H9 (cell line): Measurements from ENCODE around the gene SRP68. TPM values are rescaled to one million over a fixed set of nuclear protein-coding genes. Genes with fewer than 3 reads are reported as not detected.

Experiments
- DNase-seq: peaks from one replicate; pipeline ENCODE4 v3.0.0-alpha.2; 2017
- H2AFZ ChIP-seq: one replicate; pipeline ENCODE4 v1.6.1; 2013; ENCODE audit warnings: mild to moderate bottlenecking, low read length, control low read depth, moderate library complexity
- H2AK5ac ChIP-seq: 2 replicates; pipeline ENCODE4 v1.6.1; 2013; ENCODE audit warnings: low read length, control low read depth, mixed read lengths; ENCODE audit not compliant: insufficient read length
- H2BK120ac ChIP-seq: one replicate; pipeline ENCODE4 v1.6.1; 2013; ENCODE audit warnings: low read depth, mild to moderate bottlenecking, low read length, control low read depth, inconsistent platforms; ENCODE audit not compliant: poor library complexity, severe bottlenecking
- H2BK12ac ChIP-seq: 2 replicates; pipeline ENCODE4 v1.6.1; 2013; ENCODE audit warnings: low read length, control low read depth, mixed read lengths, low read depth; ENCODE audit not compliant: insufficient read length
- H2BK15ac ChIP-seq: 2 replicates; pipeline ENCODE4 v1.6.1; 2013; ENCODE audit warnings: low read depth, low read length, control low read depth
- H2BK20ac ChIP-seq: one replicate; pipeline ENCODE4 v1.6.1; 2013; ENCODE audit warnings: low read depth, mild to moderate bottlenecking, low read length, control low read depth, inconsistent platforms; ENCODE audit not compliant: poor library complexity, severe bottlenecking
- H2BK5ac ChIP-seq: 2 replicates; pipeline ENCODE4 v1.6.1; 2013; ENCODE audit warnings: low read length, control low read depth, mixed read lengths; ENCODE audit not compliant: insufficient read length
- H3K14ac ChIP-seq: 2 replicates; pipeline ENCODE4 v1.6.1; 2013; ENCODE audit warnings: low read length, control low read depth; ENCODE audit not compliant: insufficient read depth
- H3K18ac ChIP-seq: 2 replicates; pipeline ENCODE4 v1.6.1; 2013; ENCODE audit warnings: low read depth, mild to moderate bottlenecking, mixed read lengths, low read length, control low read depth; ENCODE audit not compliant: insufficient read length
- H3K23ac ChIP-seq: 2 replicates; pipeline ENCODE4 v1.6.1; 2013; ENCODE audit warnings: low read length, control low read depth, mixed read lengths, low read depth; ENCODE audit not compliant: insufficient read length
- H3K23me2 ChIP-seq: 2 replicates; pipeline ENCODE4 v1.6.1; 2013; ENCODE audit warnings: low read depth, mild to moderate bottlenecking, mixed read lengths, low read length, control low read depth; ENCODE audit not compliant: insufficient read length, poor library complexity, severe bottlenecking
- H3K27ac ChIP-seq: 2 replicates; pipeline ENCODE4 v1.5.1; 2013; ENCODE audit warnings: low read length, control low read depth, mixed read lengths, low read depth; ENCODE audit not compliant: insufficient read length
- H3K27me3 ChIP-seq: 2 replicates; pipeline ENCODE4 v1.6.1; 2013; ENCODE audit warnings: low read length, control low read depth, inconsistent platforms; ENCODE audit not compliant: insufficient read depth
- H3K4ac ChIP-seq: 2 replicates; pipeline ENCODE4 v1.6.1; 2013; ENCODE audit warnings: low read depth, mild to moderate bottlenecking, control low read depth, inconsistent platforms, low read length, moderate library complexity
- H3K4me1 ChIP-seq: 2 replicates; pipeline ENCODE4 v1.6.1; 2013; ENCODE audit warnings: low read length, control low read depth, inconsistent platforms; ENCODE audit not compliant: insufficient read depth
- H3K4me2 ChIP-seq: 2 replicates; pipeline ENCODE4 v1.6.1; 2013; ENCODE audit warnings: low read length, control low read depth, mixed read lengths; ENCODE audit not compliant: insufficient read length, insufficient read depth
- H3K56ac ChIP-seq: 2 replicates; pipeline ENCODE4 v1.6.1; 2013; ENCODE audit warnings: low read depth, mild to moderate bottlenecking, mixed read lengths, low read length, control low read depth; ENCODE audit not compliant: insufficient read length
- H3K79me1 ChIP-seq: 2 replicates; pipeline ENCODE4 v1.6.1; 2013; ENCODE audit warnings: low read depth, mild to moderate bottlenecking, moderate library complexity, low read length, control low read depth, inconsistent platforms; ENCODE audit not compliant: insufficient read depth, poor library complexity, severe bottlenecking
- H3K79me2 ChIP-seq: 2 replicates; pipeline ENCODE4 v1.6.1; 2013; ENCODE audit warnings: low read length, control low read depth, inconsistent platforms; ENCODE audit not compliant: insufficient read depth
- H3K9ac ChIP-seq: 2 replicates; pipeline ENCODE4 v1.6.1; 2013; ENCODE audit warnings: low read length, control low read depth, mixed read lengths; ENCODE audit not compliant: insufficient read length; ENCODE audit errors: extremely low read depth
- H3K9me3 ChIP-seq: one replicate; pipeline ENCODE4 v1.6.1; 2013; ENCODE audit warnings: low read depth, low read length, inconsistent platforms; ENCODE audit not compliant: control insufficient read depth
- H3T11ph ChIP-seq: one replicate; pipeline ENCODE4 v1.6.1; 2013; ENCODE audit warnings: mild to moderate bottlenecking, low read length, control low read depth, inconsistent platforms
- H4K20me1 ChIP-seq: one replicate; pipeline ENCODE4 v1.6.1; 2013; ENCODE audit not compliant: control insufficient read depth, insufficient read length, insufficient read depth
- H4K5ac ChIP-seq: 2 replicates; pipeline ENCODE4 v1.6.1; 2013; ENCODE audit warnings: low read depth, mild to moderate bottlenecking, mixed read lengths, low read length, control low read depth; ENCODE audit not compliant: insufficient read length
- H4K8ac ChIP-seq: replicated peaks from 2 replicates; pipeline ENCODE4 v1.6.1; 2013; ENCODE audit warnings: low read length, control low read depth, mixed read lengths, low read depth; ENCODE audit not compliant: insufficient read length
- H4K91ac ChIP-seq: 2 replicates; pipeline ENCODE4 v1.6.1; 2013; ENCODE audit warnings: low read depth, mild to moderate bottlenecking, moderate library complexity, mixed read lengths, low read length, control low read depth; ENCODE audit not compliant: insufficient read length
- H3K27ac Mint-ChIP-seq, 3 experiments: 2 replicates in 2 of 3; 3 replicates in 1 of 3; pipeline ENCODE4 v1.8.0; 2020 to 2021; ENCODE audit warnings: mixed read lengths in 3 of 3, mild to moderate bottlenecking in 1 of 3, moderate library complexity in 1 of 3
- H3K27me3 Mint-ChIP-seq: 2 replicates; pipeline ENCODE4 v1.8.0; 2021; ENCODE audit warnings: low read depth, mild to moderate bottlenecking, moderate library complexity, mixed read lengths
- H3K36me3 Mint-ChIP-seq, 3 experiments: 2 replicates in 2 of 3; 3 replicates in 1 of 3; pipeline ENCODE4 v1.8.0; 2020 to 2021; ENCODE audit warnings: low read depth in 3 of 3, mixed read lengths in 3 of 3; ENCODE audit not compliant: insufficient read depth in 1 of 3
- H3K4me1 Mint-ChIP-seq, 2 experiments: 2 replicates each; pipeline ENCODE4 v1.8.0; 2020; ENCODE audit warnings: mixed read lengths in 2 of 2
- H3K4me3 Mint-ChIP-seq, 2 experiments: 2 replicates in 1 of 2; 3 replicates in 1 of 2; pipeline ENCODE4 v1.8.0; 2020 to 2021; ENCODE audit warnings: mild to moderate bottlenecking in 2 of 2, mixed read lengths in 2 of 2, moderate library complexity in 1 of 2
- H3K9me3 Mint-ChIP-seq, 2 experiments: 2 replicates in 1 of 2; 3 replicates in 1 of 2; pipeline ENCODE4 v1.8.0; 2020; ENCODE audit warnings: mild to moderate bottlenecking in 2 of 2, mixed read lengths in 2 of 2, moderate library complexity in 1 of 2
- CTCF ChIP-seq: fragments of 200-600 bp; sonication (generic); conservative IDR thresholded peaks from 3 replicates; pipeline ENCODE4 v1.8.0; 2021; ENCODE audit warnings: antibody characterized with exemption, mild to moderate bottlenecking
- WGBS: extraction: QIAGEN DNeasy Blood & Tissue Kit; methylation state at CpG from one replicate; pipeline ENCODE4 v1.1.7; 2013; ENCODE audit warnings: missing lambda C conversion rate, low lambda C conversion rate, mixed read lengths; ENCODE audit not compliant: insufficient read length; ENCODE audit errors: extremely low coverage; 5-methylcytosine and 5-hydroxymethylcytosine counted together
- total RNA-seq: library from RNA; stranded (reverse); gene quantifications from 2 replicates; pipeline ENCODE4 v1.2.1, GENCODE V29; 2021

The SRP68 gene
- total RNA-seq, 1 experiment from 2014 or later: 86.1 TPM

GRCh38 chr17:76077584-76078110, 5.3 kb upstream of the SRP68 start:
- Histone ChIP-seq H3K23me2 (peaks cover 26% of the 10 kb centered on the region), H2BK12ac (no peak overlapping the region)
- DNase-seq: peak; percentile 39

More at GRCh38 chr17:76077584-76078110, 5.3 kb upstream of the SRP68 start:
- no peak overlapping the region for H3K27ac ChIP-seq
- no peak overlapping the region for H2BK5ac ChIP-seq
- no peak overlapping the region for H4K8ac ChIP-seq
- peaks cover 3% of the 10 kb centered on the region for H4K20me1 ChIP-seq
- H3K9me3 ChIP-seq: no peaks in the 10 kb centered on the region
- Mint-ChIP-seq H3K27ac (no peak overlapping the region), H3K27me3 (peaks cover 73% of the 10 kb centered on the region), H3K9me3 (peaks cover 0 to 3% of the 10 kb centered on the region in 2 experiments; a peak in 2 of 5 replicates), H3K4me1 (peaks cover 49 to 58% of the 10 kb centered on the region in 2 experiments), H3K4me3 (peak overlapping the region in 1 of 2 experiments; percentile 54; a peak in 1 of 5 replicates), H3K36me3 (peaks cover 0 to 7% (median 0%) of the 10 kb centered on the region in 3 experiments; a peak in 2 of 7 replicates)
- H2BK120ac ChIP-seq: no peak overlapping the region
- H2BK15ac ChIP-seq: no peak overlapping the region
- H3K4ac ChIP-seq: no peak overlapping the region
- no peak overlapping the region for H2AFZ ChIP-seq
- no peak overlapping the region for H4K91ac ChIP-seq
- no peak overlapping the region for H2BK20ac ChIP-seq
- H3K23ac ChIP-seq: no peak overlapping the region
- no peak for TF ChIP-seq CTCF
- H3K56ac ChIP-seq: no peak overlapping the region
- H4K5ac ChIP-seq: no peak overlapping the region
- no peak overlapping the region for H3K9ac ChIP-seq
- no peaks in the 10 kb centered on the region for H3K79me1 ChIP-seq
- H3K4me2 ChIP-seq: no peak overlapping the region
- peaks cover 58% of the 10 kb centered on the region for H3K27me3 ChIP-seq
- H3K14ac ChIP-seq: no peak overlapping the region
- no peak overlapping the region for H3K18ac ChIP-seq
- WGBS: no CpG with 5 or more reads among the region's 12 CpGs
- no peak overlapping the region for H3T11ph ChIP-seq
- no peak overlapping the region for H2AK5ac ChIP-seq
- H3K79me2 ChIP-seq: no peaks in the 10 kb centered on the region
- peaks cover 8% of the 10 kb centered on the region; the same call in 1 of the 2 replicates for H3K4me1 ChIP-seq
